GM13977 (cell line): Measurements from ENCODE around the gene SNRK.

Experiments used
- DNase-seq: peaks from one replicate; pipeline ENCODE4 v3.0.0; 2012; ENCODE audit warnings: low spot score
- in situ Hi-C: fragments of 300-500 bp; cut with MboI; formaldehyde crosslinking; loops from one replicate; pipeline ENCODE4 v1.12.0; 2022; ENCODE audit warnings: low sequenced_read_pairs, low pct_unique_long_range_greater_than_20kb, mixed read lengths, inconsistent platforms; ENCODE audit not compliant: unreplicated experiment
- TF ChIP-seq, protein P1 (sequence below): IDR thresholded peaks from 2 replicates; pipeline ENCODE4 v1.5.1; 2012; ENCODE audit warnings: mild to moderate bottlenecking, control low read depth; ENCODE audit not compliant: insufficient read depth; ENCODE audit errors: extremely low read depth, missing control alignments

SNRK gene

DNA sequence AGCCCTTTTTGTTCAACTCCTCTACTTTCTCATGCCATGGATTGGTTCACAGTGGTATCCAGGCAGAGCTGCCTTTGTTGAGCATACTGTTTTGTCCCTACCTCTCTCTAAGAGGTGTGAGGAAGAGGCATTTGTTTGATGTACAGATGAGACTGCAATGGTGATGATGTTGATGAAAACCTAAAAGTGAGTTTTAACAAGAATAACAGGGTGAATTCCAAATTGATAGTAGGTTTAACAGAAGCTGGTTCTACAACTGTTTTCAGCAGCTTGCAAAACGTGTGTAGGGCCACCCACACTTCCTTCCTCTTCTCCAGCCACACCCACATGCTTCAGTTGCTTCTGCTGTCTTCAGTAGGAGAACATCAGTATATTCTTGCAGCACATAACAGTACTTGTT lies 10.2 kb downstream of the SNRK start:
- TF ChIP-seq, protein P1, sequence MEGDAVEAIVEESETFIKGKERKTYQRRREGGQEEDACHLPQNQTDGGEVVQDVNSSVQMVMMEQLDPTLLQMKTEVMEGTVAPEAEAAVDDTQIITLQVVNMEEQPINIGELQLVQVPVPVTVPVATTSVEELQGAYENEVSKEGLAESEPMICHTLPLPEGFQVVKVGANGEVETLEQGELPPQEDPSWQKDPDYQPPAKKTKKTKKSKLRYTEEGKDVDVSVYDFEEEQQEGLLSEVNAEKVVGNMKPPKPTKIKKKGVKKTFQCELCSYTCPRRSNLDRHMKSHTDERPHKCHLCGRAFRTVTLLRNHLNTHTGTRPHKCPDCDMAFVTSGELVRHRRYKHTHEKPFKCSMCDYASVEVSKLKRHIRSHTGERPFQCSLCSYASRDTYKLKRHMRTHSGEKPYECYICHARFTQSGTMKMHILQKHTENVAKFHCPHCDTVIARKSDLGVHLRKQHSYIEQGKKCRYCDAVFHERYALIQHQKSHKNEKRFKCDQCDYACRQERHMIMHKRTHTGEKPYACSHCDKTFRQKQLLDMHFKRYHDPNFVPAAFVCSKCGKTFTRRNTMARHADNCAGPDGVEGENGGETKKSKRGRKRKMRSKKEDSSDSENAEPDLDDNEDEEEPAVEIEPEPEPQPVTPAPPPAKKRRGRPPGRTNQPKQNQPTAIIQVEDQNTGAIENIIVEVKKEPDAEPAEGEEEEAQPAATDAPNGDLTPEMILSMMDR: no peak
- no peak for DNase-seq
- in situ Hi-C loops: no loop called here

DNA sequence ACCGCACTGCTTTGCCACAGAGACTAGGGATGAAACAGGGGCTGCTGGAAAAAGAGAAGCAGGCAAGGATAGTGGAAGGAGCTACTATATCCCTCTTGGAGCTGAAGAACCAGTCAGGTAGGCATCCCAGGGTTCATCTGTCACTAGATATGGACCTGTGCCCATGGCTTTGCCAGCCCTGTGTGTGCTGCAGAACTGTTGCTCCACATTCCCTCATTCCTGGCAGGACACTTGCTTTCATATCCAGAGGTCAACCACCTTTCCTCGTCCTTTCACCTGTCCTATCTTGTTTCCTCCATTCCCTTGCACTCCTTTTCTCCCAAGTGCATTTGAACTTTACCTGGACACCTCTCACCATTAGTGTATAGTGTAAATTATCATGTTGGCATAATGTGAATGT lies 12.0 kb downstream of the SNRK start:
- in situ Hi-C loops: no loop called here
- TF ChIP-seq, protein P1: no peak
- DNase-seq: no peak

DNA sequence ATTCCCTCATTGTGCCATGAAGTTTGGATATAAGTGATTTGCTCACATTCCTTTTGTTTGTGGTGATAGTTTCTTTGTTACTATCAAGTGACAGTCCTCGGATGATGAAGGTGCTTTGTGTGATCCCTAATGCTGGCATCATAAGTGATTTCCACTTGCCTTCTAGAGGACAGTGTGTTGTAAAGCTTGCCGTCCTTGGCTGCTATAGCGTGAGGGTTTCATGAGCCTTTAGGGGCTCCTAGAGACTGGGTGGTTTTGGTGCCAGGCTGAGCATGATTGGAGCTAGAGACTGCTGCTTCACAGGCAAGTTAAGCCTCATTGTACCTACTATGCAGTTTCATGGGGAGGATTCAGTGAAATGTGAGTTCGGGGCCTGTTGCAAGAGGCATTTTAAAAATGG lies 12.4 kb downstream of the SNRK start:
- DNase-seq: no peak
- TF ChIP-seq, protein P1: no peak
- in situ Hi-C loops: no loop called here

DNA sequence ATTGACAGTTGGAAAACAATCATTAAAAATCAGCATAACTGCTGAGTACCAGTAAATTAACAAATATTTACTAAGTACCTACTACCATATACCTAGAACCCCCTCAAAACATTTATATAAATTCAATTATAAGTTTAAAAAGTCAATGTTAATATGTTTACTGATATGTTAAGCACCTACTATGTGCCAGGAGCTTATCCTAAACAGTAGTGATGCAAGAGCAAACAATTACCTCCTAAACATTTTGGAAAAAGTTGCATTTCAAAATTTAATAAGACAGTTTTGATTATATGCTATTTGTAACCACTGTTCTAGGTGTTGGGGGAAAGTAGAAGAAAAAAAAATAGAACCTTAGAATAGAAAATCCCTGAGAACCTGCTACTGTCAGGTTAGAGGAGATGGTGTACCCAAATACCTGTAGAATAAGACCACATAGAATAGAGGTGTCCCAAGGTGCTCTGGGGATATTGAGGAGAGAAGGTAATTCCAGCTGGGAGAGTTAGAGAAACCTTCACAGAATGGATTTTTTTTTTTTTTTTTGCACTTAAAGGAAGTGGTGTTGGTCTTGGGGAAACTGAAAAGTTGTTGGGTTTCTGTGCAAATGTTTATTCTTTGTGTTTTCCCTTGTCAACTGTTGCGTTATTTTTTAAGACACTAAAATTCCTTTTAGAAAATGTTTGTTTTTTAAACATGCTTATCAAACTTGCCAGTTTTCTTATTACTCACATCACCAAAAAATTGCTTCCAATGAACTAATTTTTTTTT lies 16.0 kb downstream of the SNRK start:
- TF ChIP-seq, protein P1: no peak
- in situ Hi-C loops: no loop called here

DNA sequence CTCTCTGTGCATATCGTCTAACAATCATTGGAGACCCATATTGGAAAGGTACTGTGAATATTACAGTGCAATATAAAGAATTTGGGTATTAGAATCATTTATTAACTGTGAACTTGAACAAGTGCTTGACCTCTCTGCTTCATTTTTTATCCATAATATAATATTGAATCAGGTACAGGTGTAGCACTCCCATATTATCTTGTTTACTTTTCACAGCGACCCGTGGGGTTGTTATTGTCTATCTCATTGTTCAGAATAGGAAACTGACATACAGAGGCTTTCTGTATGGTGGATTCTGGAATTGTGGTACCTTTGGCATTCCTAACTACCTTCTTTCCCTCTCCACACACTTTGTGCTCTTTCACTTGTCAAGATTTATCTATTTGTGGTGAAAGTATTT lies 17.8 kb downstream of the SNRK start:
- no peak for DNase-seq
- in situ Hi-C loops: no loop called here
- TF ChIP-seq, protein P1: no peak

More for the DNA sequence above, 16.0 kb downstream of the SNRK start:
- no peak for DNase-seq

DNA sequence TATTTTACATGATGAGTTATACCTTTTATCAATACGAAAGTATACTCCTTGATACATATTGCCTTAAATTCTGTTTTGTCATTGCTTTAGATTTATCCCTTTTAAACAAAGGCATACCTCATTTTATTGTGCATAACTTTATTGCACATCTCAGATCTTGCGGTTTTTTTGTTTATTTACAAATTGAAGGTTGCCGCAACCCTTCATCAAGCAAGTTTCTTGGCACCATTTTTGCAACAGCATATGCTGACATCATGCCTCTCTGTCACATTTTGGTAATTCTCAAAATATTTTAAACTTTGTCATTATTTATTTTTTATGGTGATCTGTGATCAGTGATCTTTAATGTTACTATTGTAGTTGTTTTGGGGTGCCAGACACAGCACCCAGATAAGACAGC lies 20.9 kb downstream of the SNRK start:
- in situ Hi-C loops: no loop called here
- TF ChIP-seq, protein P1: no peak
- DNase-seq: no peak
